Cardiac fibroblast (primary cell): ENCODE results near the gene LYL1.

ENCODE experiments used
- DNase-seq, 2 donors: peaks; one replicate each; pipeline versions ENCODE4 v3.0.0 to v3.0.0-alpha.2; 2010; ENCODE audit warnings: low read depth in 2 of 2
- H3K4me3 ChIP-seq, 2 donors: replicated peaks in 1 of 2; 1 replicate in 1 of 2; 2 replicates in 1 of 2; pipeline ENCODE4 v1.5.1; 2011; ENCODE audit warnings: low read depth in 2 of 2, low read length in 2 of 2, mild to moderate bottlenecking in 2 of 2, moderate library complexity in 1 of 2
- TF ChIP-seq, protein P1 (sequence below): IDR thresholded peaks from one replicate; pipeline ENCODE4 v1.5.1; 2011; ENCODE audit warnings: low read depth, mild to moderate bottlenecking, low read length, inconsistent platforms

The LYL1 gene

DNA sequence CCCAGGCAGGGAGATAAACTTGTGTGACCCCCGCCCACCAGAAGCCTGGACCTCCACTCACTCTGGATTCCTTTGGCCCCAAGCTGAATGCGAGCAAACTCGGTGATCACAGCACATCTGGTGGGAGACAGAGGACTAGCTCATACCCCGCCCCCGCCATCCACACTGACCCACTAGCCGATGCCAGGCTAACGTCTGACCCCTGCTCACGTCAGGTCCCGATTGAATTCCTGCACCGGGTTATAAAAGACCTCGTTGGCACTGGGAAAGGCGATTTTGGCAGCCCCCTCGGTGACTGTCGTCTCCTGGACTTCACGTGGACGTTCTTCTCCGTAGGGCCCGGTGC, 13.3 kb upstream of the LYL1 start:
- H3K4me3 ChIP-seq = peak overlapping the region; percentile 98 to 99
- DNase-seq = no peak
- TF ChIP-seq, protein P1, sequence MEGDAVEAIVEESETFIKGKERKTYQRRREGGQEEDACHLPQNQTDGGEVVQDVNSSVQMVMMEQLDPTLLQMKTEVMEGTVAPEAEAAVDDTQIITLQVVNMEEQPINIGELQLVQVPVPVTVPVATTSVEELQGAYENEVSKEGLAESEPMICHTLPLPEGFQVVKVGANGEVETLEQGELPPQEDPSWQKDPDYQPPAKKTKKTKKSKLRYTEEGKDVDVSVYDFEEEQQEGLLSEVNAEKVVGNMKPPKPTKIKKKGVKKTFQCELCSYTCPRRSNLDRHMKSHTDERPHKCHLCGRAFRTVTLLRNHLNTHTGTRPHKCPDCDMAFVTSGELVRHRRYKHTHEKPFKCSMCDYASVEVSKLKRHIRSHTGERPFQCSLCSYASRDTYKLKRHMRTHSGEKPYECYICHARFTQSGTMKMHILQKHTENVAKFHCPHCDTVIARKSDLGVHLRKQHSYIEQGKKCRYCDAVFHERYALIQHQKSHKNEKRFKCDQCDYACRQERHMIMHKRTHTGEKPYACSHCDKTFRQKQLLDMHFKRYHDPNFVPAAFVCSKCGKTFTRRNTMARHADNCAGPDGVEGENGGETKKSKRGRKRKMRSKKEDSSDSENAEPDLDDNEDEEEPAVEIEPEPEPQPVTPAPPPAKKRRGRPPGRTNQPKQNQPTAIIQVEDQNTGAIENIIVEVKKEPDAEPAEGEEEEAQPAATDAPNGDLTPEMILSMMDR = no peak

DNA sequence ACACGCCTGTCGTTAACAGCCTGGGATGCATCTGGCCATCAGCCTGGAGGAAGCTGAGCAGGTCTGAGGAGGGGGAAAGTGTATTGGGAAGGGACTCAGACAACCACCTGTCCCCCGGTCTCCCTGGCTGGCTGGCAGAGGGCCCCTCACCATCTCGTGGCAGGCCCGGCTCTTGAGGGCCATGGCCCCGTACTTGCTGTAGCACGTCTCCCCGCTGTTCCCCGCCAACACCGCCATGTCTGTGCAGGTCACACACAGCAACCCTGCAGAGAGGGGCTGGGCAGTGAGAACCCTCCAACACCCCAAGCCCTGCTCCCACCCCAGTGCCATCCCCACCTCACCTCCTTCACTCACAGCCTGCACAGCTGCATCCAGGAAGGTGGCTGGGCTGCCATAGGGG, 9.9 kb upstream of the LYL1 start:
- no peak overlapping the region for H3K4me3 ChIP-seq
- no peak for DNase-seq
- TF ChIP-seq, protein P1 = no peak

DNA sequence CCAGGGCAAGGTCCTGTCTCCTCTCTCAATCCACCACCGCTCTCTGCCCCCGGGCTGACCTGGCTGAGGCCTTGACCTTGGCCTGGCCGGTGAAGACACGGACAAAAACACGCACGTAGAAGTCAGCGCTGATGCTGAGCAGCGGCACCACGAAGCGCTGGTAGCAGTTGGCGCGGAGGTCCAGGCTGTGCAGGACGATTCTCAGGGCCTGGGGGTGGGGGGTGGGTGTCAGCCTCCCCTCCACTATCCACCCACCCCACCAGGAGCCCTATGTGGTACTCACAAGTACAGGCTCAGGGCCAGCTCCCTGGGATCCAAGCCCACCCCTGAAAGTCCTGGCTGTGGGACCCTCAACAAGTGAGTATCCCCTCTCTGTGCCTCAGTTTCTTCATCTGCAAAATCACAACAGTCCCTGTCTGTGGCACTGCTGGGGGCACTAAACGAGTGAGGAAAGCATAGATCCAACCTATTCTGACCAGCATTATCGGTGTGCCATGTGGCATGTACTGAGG, 7.5 kb upstream of the LYL1 start:
- DNase-seq = no peak
- no peak overlapping the region for H3K4me3 ChIP-seq
- TF ChIP-seq, protein P1 = no peak

DNA sequence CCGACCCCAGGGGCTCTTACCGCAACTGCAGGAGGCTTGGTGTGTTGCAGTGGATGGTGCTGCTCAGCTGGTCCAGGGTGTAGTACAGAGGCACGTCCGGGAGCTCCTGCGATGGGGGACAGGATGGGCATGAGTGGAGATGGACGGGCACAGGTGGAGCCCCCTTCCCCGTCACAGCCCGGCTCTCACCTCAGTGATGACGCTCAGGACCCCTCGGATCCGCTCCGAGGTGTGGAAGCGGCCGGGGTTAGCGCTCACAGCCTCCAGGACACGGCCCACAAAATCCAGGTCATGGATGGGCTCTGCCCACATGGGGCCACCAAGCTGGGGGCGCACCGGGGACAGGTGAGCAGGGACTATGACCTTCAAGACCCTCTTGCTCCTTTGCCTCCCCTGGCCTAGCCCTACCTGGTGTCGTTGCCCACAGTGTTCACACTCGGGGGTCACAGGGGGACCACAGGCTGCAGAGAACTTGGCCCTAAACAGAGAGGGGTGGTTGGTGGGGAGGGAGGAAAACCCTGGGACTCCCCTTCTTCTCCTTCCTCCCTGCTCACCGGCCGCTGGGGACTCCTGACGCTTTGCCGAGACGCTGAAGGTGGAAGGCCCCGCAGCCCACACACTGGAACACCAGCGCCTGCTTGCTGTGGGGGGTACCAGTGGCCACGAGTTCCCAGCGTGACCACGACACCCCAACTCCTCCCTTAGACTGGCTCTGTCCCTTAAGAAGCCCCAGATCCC, 6.9 kb upstream of the LYL1 start:
- DNase-seq = no peak
- H3K4me3 ChIP-seq = no peak overlapping the region

DNA sequence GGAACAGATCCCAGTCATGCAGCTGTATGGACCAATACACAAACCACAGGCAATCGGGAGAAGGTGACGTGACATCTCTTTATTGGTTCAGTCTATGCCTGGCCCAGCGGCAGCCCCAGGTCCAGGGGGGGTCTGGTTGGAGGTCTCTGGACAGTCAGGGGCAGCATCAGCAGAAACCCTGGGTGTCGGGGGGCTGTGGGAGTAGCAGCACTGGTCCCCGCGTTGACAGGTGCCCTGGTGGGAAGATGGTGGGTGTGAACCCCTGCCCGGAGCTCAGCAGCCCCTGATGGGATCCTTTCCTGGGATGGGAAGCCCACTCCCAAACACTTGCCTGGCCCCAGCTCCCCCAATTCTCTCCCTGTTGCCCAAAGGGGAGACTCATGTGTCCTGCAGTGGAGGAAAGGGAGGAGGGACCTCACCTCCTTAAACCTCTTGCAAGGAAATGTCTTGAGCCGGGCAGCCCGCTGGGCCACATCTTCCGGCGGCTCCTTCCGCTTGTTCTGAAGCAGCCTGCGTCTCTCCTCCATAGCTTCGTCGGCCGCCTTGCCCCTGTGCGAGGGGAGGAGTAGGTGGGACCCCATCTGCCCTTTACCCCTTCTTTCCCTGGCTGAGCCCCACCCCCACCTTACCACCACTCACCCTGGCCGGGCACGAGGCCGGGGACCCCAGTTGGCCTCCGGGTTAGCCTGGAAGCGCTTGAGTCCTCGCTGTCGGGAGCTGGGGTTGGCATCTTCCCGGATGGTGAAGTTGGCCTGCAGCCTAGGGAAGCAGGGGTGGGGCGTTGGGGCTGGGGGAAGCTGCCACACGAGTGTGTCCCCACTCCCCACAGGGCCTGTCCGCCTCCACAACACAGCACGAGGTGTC, 2.4 kb upstream of the LYL1 start:
- TF ChIP-seq, protein P1 = no peak
- DNase-seq = no peak
- H3K4me3 ChIP-seq = no peak overlapping the region

More for the DNA sequence above, 6.9 kb upstream of the LYL1 start:
- TF ChIP-seq, protein P1 = no peak

DNA sequence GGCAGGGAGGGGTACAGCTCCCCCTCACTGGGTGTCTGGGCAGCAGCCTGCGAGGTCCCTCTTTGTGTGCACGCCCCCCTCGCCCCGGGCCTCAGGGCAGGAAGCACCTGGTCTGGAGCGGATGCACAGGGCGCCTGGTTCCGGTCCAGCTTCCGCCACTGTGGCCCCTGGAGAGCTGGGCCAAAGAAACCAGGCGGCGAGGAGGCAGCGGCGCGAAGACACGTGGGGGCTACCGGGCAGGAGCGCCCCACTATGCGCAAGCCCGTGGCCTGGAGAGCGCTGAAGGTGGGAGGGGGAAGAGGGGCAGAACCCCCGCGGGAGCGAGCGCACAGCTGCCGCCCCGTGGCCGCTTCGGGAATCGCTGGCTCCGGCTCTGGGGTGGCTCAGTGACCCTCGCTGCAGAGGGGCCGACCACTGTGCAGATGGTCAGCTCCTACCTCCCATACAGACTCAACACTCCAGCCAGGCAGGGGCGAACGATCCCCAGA, 1.7 kb upstream of the LYL1 start:
- DNase-seq = no peak
- no peak overlapping the region for H3K4me3 ChIP-seq
- TF ChIP-seq, protein P1 = peak; percentile 74
